ENCODE measurements around the gene GABRR2.

GABRR2 gene

GRCh38 chr6:89208551-89208950 is 106.5 kb downstream of the GABRR2 start:
- no peaks in the 10 kb centered on the region for H3K27me3 ChIP-seq (ENCODE audit: insufficient read depth, low read depth, severe bottlenecking)
- H3K9me3 ChIP-seq (ENCODE audit: severe bottlenecking) = no peaks in the 10 kb centered on the region
- H3K36me3 ChIP-seq = no peaks in the 10 kb centered on the region
- no peak for TF ChIP-seq CTCF (IDR thresholded peaks at IDR 0.05; ENCODE audit: low read depth, low read length)
- no peak overlapping the region for H3K27ac ChIP-seq
- no peak for DNase-seq
- no peak overlapping the region for H3K4me3 ChIP-seq (ENCODE audit: low read depth, low read length)
